ENCODE data around the gene CLDN24.

The CLDN24 gene

DNA sequence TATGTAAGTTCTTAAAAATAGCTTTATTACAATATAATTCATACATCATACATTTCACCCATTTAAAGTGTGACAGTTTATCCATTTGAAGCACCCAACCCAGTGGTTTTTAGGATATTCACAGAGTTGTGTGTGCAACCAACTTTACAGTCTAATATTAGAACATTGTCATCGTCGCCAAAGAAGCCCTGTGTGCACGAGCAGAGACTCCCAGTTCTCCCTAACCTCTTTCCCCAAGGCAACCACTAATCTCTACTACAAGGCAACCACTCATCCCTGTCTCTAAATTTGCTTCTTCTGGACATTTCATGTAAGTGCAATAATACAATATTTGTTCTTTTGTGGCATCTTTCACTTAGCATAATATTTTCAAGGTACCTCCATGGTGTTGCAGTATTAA is 49.8 kb downstream of the CLDN24 start:
- no peak for DNase-seq

Data from activated CD4-positive, alpha-beta T cell treated with anti-CD3 and anti-CD28 coated beads for 48 hours (primary cell).